HG02763 (cell line): ENCODE data around the gene C12orf42.
"Not testable (repeated sequence)": the region's sequence is repeated elsewhere in the genome, so short reads cannot be mapped to it uniquely, and the experiment has no call there.

Experiments
- ATAC-seq: cut with Tn5 transposase; IDR thresholded peaks from one replicate; pipeline ENCODE4 v1.9.1; 2021; ENCODE audit warnings: mild to moderate bottlenecking, moderate library complexity; ENCODE audit not compliant: unreplicated experiment

The C12orf42 gene

DNA sequence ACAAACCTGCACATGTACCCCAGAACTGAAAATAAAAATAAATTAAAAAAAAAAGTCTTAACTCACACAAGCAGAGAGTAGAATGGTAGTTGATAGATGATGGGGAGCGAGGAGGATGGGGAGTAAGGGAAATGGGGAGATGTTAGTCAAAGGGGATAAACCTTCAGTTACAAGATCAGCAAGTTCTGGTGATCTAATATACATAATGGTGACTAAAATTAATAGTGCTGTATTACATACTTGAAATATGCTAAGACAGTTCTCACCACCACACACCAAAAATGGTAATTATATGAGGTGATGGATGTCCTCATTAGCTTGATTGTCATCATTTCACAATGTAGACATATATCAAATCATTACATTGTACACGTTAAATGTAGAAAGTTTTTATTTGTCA is 3.2 kb upstream of the C12orf42 start:
- no peak for ATAC-seq

DNA sequence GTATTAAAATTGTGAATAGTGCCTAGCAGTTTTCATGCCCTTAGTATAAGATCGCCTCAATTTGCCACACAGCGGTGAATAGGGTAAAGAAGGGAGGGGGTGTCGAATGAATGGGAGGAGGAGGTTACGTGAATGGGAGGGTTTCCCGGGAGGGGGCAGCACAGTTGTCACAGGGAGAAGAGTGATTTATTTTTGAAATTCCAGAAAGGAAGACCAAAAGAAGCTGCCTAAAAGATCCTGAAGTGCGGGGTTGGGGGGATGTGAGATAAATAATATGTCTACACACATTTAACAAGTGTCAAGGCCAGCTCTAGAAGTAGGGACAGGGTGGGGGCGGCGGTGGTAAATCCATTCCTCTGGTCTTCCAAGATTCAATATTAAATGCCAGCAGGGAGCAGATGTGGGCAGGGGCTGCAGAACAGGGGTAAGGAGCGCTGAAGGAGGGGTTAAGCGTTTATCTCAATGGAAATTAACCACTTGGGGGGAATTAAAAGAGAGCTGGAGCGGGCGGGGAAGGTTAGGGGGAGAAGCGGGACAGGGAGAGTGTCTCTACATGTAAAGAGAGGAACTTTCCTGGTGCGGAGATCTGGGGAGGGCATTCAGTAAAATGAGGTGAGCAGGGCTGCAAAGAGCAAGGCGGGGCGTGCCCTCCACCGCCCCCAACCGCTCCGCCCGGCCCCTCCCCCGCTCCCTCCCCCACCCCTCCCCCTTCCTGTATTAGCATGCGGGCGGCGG is 867 bp downstream of the C12orf42 start:
- ATAC-seq = no peak

DNA sequence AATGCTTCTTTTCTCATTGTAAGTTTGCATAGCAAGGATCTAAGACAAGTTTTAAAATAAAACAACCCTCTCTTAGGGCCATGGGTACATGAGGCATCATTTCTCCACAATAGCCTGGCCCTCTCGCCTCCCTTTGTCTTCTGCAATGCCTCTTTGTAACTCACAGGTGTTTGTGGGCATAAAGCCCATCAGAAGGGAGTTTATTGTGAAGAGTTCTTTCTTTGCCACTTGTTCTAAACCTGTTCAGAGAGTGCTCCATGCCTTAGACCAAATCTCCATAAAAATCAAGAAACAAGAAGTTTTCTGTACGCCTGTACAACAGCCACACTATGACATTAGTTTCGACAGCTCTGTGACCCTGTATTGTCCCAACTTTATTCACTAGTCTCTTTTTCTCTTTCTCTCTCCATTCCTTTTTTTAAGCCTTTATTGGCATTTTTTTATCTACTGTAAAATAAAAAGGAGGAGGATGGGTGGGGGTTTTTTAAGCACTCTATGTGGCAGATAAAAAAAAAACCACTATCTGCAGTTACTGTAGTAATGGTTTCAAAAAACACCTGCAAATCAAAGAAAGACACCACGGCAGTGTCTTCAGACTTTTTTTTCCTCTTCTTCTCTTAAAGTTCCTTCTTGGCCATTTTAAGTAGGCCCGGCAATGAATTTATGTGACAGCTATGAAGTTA is 1.6 kb downstream of the C12orf42 start:
- ATAC-seq = no peak

DNA sequence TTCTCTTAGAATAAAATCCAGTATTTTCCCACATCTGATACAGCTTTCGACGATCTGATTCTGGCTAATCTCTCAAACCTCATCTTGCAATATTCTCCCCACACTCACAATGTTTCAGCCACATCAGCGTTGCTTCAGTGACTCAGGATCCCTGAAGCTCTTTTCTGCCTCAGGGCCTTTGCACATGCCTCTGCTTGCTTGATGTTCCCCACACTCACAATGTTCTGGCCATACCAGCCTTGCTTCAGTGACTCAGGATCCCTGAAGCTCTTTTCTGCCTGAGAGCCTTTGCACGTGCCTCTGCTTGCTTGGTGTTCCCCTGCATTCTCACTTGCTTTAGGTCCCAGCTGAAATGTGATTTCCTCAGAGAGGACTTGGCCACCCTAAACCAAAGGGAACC is 2.6 kb downstream of the C12orf42 start:
- ATAC-seq = no peak

DNA sequence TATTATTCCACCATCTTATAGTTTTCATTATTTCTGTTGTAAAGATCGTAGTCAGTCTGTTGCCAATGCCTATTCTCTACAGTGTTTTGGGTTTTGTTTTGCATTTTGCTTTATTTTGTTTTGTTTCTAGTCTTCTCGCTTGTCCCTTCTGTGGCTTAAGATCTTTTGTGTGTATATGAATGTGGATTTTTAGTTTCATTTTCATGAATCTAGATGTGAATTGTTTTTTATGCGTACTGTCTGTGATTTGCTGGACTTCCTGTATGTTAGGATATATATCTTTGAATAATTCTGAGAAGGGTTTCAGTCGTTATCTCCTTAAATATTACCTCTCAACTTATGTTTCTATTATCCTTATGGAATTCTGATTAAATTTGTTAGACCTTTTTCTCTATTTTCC is 13.4 kb downstream of the C12orf42 start:
- ATAC-seq = no peak

DNA sequence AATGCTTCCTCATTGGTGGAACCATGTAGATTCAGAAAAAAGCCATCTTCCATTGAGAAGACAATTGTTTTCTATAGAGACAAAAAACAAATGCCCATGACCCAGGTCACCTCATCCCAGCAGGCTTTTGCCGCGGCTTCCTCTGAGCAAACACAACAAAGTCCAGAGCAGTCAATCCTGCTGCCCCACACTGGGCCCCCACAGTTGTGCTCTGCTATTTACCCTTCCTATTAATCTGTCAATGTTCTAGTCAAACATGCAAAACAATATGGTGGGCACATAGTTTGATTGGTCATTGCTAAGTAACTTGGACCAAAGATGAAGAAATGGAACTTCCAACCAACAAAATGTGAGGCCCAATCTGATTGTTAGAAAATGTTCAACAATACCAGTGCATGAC is 20.7 kb downstream of the C12orf42 start:
- no peak for ATAC-seq

DNA sequence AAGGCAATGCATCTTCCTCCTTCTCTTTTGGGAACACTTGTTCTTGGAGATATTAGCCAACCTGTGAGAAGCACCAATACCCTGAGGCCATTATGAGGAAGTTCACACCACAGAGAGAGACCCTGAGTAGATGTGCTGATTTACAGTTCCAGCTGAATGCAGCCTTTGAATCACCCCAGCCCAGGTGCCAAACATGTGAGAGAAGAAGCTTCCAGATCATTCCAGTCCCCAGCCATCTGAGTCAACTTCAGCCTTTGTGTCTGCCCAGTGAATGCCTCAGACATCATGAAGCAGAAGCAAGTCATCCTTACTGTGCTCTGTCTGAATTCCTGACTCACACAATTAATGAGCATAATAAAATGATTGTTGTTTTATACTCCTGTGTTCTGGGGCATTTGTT is 25.1 kb downstream of the C12orf42 start:
- no peak for ATAC-seq

DNA sequence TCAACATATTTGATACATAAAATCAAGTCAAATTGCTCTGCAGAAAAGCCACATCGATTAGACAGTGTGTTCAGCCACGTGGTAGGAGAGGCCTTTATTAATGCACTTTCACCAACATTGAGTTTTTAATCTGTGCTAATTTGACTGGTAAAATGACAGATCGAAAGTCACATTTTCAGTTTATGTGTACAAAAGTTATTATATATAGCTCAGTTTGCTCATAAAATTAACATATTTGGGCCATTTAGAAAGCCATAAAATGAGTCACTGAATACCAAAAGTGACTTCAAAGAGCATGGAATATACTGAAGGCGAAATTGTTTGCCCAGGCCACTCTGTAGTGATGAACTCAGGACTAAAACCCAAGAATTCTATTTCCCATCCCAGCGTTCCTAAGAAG is 26.0 kb downstream of the C12orf42 start:
- ATAC-seq = no peak

DNA sequence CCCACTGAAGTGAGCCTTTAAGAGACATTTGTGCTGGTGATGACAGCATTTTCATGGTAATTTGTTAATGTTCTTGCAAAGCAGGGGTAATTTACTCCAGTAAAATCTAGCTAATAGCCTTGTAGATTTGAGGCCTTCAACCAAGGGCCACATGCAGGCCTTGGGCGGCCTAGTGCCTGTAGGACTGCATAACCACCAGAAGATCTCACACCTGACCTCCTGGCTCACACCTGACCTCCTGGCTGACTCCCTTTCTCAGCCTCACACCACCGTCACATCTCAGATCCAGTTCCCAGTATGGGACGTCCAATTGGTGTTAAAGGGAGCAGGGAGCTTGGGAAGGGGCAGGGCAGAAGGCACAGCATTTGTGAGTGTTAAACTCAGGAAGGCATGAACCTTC is 26.9 kb downstream of the C12orf42 start:
- ATAC-seq = no peak

DNA sequence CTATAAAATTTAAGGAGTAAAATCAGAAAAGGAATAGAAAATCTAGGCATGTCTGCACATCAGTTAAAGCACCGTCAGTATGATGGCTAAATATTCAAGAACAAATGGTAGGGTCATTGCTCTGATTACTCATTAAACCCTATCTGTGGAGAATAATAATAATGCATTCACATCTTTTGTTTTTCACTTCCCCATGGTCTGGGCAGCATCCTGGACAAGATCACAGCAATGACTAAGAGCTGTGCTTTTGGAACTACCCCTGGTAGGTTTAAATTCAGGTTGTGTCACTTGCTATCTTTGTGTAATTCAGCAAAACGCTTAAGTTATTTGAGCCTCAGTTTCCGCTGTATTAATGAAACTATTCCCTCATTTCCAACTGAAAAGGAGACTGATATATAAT is 33.1 kb downstream of the C12orf42 start:
- peak; percentile 88 for ATAC-seq

DNA sequence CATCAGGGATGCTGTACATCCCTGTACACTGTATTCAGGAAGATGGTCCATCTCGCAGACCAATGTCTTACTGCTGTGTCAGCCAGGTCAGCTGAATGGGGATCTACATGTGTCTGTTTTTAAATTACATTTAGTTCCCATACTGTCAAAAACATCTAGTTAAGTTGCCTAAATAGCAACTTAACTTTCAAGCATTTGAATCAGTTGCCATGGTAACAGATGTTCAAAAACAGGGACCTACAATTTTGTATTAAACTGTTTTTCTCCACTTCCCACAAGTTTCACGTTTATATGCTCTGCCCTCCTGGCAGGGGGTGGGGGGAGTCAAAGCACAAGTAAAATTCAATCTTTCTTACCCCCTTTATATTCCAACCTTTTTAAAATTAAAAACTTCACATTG is 38.3 kb downstream of the C12orf42 start:
- ATAC-seq = no peak

DNA sequence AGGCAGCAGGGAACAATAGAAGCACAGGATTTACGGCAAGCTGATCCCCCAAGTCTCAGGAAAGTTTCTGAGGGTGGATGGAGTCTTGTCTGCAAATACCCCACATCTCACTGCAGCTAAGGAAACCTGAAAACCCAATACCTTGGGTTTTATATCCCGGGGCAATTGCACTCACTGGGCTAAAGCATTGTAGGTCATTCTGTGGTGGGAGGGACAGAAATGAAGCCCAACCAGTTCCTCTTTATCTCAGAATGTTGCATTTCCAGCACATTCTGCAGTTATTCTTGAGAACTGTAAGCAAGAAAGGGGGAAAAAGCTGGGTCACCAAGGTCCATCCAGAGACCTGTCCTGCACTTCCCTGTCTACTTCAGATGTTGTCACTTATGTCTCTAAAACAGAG is 39.8 kb downstream of the C12orf42 start:
- no peak for ATAC-seq

DNA sequence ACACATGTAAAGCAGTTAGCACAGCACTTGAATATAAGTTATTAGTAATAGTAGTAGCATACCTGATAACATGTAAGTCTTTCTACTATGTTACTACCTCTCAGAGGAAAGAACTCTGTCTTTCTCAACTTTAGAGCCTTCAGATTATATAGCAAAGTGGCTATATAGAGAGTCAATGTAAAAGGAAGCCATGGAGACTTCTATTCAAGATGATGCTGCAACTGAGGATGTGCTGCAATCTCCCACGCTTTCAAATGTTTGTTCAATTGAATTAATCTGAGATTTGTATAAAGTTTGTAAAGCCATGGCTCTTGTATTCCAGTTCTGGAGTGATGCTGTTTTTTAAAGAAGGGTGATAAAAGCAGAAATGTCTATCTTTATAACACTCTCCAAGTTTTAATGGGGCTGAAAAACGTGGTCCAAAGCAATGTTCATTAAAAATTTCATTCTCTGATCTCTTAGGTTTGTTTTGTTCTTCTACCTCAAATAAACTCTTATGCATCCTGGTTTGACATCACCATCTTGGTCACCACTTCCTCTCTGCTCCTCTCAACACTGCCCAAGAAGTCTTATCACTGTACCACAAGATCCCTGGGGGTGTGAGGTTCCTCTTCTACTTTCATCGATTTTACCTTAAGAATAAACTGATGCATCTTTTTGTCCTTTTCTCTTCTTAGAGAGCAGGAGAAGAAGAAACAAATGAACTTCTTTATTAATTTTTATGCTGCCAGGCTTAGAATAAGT is 40.6 kb downstream of the C12orf42 start:
- peak; percentile 58 for ATAC-seq

DNA sequence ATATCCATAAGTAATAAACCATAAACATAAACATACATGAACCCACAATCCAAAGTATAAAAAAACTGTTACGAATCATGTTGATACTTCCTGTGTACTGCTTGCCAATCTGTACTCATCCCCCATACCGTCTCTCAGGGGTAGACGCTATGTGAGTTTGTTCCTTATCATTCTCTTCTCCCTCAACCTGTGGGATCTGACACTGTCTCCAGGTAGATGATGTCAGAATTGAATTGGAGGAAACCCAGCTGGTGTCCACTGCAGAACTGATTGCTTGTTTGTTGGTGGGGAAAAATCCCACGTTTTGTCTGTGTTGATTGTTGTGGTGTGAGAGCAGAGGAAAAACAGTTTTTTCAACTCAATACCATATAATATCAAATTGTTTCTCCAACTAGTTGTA is 50.8 kb downstream of the C12orf42 start:
- no peak for ATAC-seq

DNA sequence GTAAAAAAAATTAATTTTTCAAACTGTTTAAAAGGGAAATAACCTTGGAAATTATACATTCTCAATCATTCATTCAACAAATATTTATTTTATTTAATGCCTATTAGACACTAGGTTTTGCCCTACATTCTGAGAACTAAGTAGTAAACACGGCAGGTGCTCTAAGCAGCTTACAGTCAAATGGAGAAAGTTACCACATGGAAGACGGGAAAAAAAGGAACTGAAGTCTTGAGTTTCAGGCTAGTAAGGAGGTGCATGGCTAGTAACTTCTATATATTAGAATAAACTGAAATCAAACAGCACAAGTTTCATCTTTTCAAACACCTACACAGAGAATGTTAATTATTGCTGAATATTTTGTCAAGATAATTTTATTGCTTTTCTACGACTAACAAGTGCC is 52.9 kb downstream of the C12orf42 start:
- no peak for ATAC-seq

DNA sequence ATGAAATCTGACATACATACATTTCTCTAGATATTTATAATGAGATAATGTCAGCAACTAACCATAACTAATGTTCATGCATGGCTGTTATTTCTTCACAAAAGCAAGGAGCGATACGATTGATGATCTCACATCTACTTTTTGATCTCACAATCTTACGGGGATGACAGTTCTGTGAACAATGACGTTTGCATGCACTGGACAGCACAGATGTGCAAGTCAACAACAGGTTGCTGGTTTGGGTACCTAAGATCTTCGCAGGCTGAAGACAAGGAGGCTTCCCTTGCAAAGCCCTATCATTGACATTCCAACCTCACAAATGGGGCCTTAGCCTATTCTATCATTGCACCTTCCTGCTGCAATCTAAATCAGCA is 53.6 kb downstream of the C12orf42 start:
- ATAC-seq = no peak

DNA sequence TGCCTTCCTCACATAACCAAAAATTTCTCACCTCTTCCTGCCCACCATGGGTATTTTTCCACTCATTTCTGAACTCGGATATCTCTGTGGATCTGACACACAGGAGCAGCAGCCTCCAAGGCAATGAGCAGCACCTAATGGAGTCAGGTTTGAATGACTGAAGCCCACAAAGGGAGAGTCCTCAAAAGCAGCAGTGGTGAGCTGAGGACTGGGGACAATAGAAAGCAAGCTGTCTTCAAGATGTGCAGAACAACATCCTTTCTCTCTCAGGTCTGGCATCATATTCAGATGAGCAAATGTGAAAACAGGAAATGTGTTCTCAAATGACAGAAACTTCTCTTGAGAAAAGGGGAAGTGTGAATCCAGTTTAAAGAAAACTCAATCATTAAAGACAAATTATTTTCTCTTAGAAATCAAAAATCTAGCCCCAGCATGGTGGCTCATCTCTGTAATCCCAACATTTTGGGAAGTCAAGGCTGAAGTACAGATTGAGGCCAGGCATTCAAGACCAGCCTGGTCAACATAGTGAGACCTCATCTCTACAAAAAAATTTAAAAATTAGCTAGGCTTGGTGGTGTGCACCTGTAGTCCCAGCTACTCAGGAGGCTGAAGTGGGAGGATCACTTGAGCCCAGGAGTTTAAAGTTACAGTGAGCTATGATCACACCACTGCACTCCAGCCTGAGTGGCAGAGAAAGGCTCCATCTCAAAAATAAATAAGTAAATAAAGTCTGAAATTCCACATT is 54.2 kb downstream of the C12orf42 start:
- ATAC-seq = peak; percentile 98

DNA sequence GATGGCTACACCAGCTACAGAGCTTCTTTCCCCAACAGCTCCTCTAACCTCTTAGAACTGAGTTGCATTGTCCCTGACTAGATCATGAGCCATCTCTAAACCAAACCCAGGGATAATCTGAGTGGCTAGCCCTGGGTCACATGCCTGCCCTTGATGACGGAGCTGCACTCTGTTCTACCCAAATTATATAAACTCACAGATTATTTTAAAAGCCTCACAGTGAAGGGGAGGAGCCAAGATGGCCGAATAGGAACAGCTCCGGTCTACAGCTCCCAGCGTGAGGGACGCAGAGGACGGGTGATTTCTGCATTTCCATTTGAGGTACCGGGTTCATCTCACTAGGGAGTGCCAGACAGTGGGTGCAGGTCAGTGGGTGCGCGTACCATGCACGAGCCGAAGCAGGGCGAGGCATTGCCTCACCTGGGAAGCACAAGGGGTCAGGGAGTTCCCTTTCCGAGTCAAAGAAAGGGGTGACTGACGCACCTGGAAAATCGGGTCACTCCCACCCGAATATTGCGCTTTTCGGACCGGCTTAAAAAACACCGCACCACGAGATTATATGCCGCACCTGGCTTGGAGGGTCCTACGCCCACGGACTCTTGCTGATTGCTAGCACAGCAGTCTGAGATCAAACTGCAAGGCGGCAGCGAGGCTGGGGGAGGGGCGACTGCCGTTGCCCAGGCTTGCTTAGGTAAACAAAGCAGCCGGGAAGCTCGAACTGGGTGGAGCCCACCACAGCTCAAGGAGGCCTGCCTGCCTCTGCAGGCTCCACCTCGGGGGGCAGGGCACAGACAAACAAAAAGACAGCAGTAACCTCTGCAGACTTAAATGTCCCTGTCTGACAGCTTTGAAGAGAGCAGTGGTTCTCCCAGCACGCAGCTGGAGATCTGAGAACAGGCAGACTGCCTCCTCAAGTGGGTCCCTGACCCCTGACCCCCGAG is 61.3 kb downstream of the C12orf42 start:
- ATAC-seq = not testable (repeated sequence)

DNA sequence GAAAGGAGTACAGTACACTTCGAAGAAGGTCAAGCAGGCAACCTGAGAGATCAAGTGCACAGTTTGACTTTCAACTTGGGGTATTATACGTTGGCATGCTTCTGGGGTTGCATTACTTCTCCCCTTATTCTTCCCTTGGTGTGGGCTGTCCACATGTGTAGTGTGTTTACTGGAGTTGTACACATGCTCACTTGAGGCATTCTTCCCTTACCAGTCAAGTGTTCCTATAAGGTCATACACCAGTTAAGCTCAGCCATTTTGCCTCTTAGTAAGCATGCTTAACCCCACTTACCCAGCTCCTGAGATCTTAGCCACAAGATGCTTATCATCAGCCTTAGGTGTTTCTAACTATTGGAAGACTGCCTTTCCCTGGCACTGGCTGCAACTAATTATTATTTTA is 63.8 kb downstream of the C12orf42 start:
- no peak for ATAC-seq

DNA sequence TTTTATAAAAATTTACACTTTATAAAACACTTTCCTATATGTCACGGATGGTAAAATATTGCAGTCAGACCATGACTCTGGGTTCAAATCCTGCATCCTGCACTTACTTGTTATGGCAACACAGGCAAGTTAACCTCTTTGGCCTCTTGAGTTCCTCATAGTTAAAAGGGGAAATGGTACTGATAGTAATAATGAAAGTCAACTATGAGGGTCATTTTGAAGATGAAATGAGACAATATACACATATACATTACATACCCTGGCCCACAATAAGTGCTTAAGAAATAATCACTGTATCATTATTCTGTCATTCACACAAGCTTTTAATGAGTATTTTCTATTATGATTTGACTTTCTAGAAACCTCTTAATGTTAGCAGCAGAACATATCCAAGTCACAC is 64.4 kb downstream of the C12orf42 start:
- ATAC-seq = no peak
